Measurements from ENCODE around the gene CTSZ.

DNA sequence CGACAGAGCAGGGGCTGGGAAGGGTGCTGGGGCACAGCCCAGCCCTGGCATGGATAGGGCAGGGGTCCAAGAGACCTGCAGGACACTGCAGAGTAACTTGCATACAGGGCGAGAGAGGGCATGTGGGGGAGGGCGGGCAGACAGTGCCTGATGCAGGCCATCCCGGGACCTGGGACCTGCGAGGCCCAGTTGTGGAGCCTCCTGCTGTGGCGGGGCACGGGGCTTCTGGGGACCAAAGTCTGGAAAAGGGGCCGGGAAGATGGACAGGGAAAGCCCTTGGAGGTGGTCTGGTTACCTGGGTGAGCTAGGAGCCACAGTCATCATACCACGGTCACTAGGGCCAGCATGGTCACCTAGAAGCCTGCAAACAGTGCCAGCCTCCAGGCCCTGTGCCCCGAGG lies 11.8 kb upstream of the CTSZ start:
- TF ChIP-seq ARNTL (CRISPR knock-in tag; IDR thresholded peaks at IDR 0.05; ENCODE audit: borderline replicate concordance, low read depth) (no peak), CSDC2 (CRISPR knock-in tag; IDR thresholded peaks at IDR 0.05) (no peak), ZFP3 (CRISPR knock-in tag; IDR thresholded peaks at IDR 0.05) (no peak), ESRRG (CRISPR knock-in tag; IDR thresholded peaks at IDR 0.05) (no peak), SNAI2 (CRISPR knock-in tag; IDR thresholded peaks at IDR 0.05) (no peak), BACH2 (CRISPR knock-in tag; IDR thresholded peaks at IDR 0.05; ENCODE audit: borderline replicate concordance) (no peak), ZNF565 (CRISPR knock-in tag; conservative IDR thresholded peaks at IDR 0.05; ENCODE audit: low read depth) (no peak), CSRNP3 (CRISPR knock-in tag; IDR thresholded peaks at IDR 0.05) (no peak), ZC3H10 (CRISPR knock-in tag; IDR thresholded peaks at IDR 0.05) (no peak), POU6F1 (CRISPR knock-in tag; IDR thresholded peaks at IDR 0.05; ENCODE audit: borderline replicate concordance, low read depth) (no peak)
- TF ChIP-seq, protein P1, sequence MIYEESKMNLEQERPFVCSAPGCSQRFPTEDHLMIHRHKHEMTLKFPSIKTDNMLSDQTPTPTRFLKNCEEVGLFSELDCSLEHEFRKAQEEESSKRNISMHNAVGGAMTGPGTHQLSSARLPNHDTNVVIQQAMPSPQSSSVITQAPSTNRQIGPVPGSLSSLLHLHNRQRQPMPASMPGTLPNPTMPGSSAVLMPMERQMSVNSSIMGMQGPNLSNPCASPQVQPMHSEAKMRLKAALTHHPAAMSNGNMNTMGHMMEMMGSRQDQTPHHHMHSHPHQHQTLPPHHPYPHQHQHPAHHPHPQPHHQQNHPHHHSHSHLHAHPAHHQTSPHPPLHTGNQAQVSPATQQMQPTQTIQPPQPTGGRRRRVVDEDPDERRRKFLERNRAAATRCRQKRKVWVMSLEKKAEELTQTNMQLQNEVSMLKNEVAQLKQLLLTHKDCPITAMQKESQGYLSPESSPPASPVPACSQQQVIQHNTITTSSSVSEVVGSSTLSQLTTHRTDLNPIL (CRISPR knock-in tag; IDR thresholded peaks at IDR 0.05; ENCODE audit: low read depth): no peak
- TF ChIP-seq, protein P2, sequence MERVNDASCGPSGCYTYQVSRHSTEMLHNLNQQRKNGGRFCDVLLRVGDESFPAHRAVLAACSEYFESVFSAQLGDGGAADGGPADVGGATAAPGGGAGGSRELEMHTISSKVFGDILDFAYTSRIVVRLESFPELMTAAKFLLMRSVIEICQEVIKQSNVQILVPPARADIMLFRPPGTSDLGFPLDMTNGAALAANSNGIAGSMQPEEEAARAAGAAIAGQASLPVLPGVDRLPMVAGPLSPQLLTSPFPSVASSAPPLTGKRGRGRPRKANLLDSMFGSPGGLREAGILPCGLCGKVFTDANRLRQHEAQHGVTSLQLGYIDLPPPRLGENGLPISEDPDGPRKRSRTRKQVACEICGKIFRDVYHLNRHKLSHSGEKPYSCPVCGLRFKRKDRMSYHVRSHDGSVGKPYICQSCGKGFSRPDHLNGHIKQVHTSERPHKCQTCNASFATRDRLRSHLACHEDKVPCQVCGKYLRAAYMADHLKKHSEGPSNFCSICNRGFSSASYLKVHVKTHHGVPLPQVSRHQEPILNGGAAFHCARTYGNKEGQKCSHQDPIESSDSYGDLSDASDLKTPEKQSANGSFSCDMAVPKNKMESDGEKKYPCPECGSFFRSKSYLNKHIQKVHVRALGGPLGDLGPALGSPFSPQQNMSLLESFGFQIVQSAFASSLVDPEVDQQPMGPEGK (CRISPR knock-in tag; IDR thresholded peaks at IDR 0.05; ENCODE audit: borderline replicate concordance): no peak

Data from SK-N-SH treated with all-trans-retinoic acid at 6 μM for 48 hours (cell line).